K562 (cell line): Measurements from ENCODE around the gene ERCC1.

ENCODE experiments used
- RBM17 ChIP-seq: fragments of 200-400 bp; formaldehyde crosslinking; IDR thresholded peaks from 2 replicates; pipeline ENCODE4 v1.6.1; 2017; ENCODE audit warnings: low read depth, mild to moderate bottlenecking, low read length, borderline replicate concordance
- SMAD3 ChIP-seq: fragments of 450-650 bp; formaldehyde crosslinking; conservative IDR thresholded peaks from 2 replicates; pipeline ENCODE4 v1.4.0; 2020; ENCODE audit warnings: mild to moderate bottlenecking
- USF2 ChIP-seq: sonication (generic); formaldehyde crosslinking; IDR thresholded peaks from 2 replicates; pipeline ENCODE4 v1.5.0; 2020; ENCODE audit warnings: missing genetic modification reagents

- TF ChIP-seq SMAD3 (CRISPR knock-in tag) = no peak
- TF ChIP-seq USF2 (CRISPR knock-in tag) = no peak
- TF ChIP-seq RBM17 = no peak
Measured at GRCh38 chr19:45385392-45386221, 38.1 kb downstream of the ERCC1 start.
